ENCODE results near the gene MCM10.

DNA sequence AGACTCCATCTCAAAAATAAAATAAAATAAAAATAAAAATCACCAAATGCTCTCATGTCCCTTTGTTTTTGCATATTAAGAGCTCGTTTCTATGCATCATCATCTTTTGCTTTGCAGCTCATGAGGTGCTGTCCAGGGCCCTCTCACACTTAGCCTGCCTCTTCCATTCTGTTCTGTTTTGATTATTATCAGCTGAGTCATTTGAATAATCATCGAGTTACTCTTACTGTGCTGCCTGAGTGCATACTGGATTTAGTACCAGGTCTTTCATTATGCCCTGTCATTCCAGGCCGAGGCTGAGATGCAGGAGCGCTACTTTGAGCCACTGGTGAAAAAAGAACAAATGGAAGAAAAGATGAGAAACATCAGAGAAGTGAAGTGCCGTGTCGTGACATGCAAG lies 39.8 kb downstream of the MCM10 start:
- TF ChIP-seq, protein P1, sequence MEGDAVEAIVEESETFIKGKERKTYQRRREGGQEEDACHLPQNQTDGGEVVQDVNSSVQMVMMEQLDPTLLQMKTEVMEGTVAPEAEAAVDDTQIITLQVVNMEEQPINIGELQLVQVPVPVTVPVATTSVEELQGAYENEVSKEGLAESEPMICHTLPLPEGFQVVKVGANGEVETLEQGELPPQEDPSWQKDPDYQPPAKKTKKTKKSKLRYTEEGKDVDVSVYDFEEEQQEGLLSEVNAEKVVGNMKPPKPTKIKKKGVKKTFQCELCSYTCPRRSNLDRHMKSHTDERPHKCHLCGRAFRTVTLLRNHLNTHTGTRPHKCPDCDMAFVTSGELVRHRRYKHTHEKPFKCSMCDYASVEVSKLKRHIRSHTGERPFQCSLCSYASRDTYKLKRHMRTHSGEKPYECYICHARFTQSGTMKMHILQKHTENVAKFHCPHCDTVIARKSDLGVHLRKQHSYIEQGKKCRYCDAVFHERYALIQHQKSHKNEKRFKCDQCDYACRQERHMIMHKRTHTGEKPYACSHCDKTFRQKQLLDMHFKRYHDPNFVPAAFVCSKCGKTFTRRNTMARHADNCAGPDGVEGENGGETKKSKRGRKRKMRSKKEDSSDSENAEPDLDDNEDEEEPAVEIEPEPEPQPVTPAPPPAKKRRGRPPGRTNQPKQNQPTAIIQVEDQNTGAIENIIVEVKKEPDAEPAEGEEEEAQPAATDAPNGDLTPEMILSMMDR (IDR thresholded peaks at IDR 0.05; ENCODE audit: low read depth, low read length, poor library complexity, severe bottlenecking): no peak
- TF ChIP-seq EZH2phosphoT487 (IDR thresholded peaks at IDR 0.05; ENCODE audit: borderline replicate concordance, low read length): no peak
